BJ (cell line): ENCODE data around the gene SLC9A8. TPM values are rescaled to one million over a fixed set of nuclear protein-coding genes. Genes with fewer than 3 reads are reported as not detected.
"Not testable (repeated sequence)": the region's sequence is repeated elsewhere in the genome, so short reads cannot be mapped to it uniquely, and the experiment has no call there.

Experiments used
- CTCF ChIA-PET: fragments of 350-600 bp; formaldehyde crosslinking; extraction: SDS; loops from one replicate; lab custom pipeline; 2021; ENCODE audit warnings: antibody characterized with exemption, inconsistent platforms; lab: Yijun Ruan, JAX
- POLR2A ChIA-PET: fragments of 300-600 bp; sonication (Branson Sonifier 250); formaldehyde crosslinking; extraction: SDS; loops from one replicate; lab custom pipeline; 2021; ENCODE audit warnings: antibody characterized with exemption; lab: Charles Lee
- DNase-seq: peaks from one replicate; pipeline ENCODE4 v3.0.0-alpha.2; 2011; ENCODE audit warnings: low read depth
- H3K27me3 ChIP-seq: 2 replicates; pipeline ENCODE4 v1.6.0; 2011; ENCODE audit warnings: low read length; ENCODE audit not compliant: control insufficient read depth, insufficient read depth
- H3K36me3 ChIP-seq: 2 replicates; pipeline ENCODE4 v1.5.1; 2011; ENCODE audit warnings: low read length; ENCODE audit not compliant: control insufficient read depth, insufficient read depth
- H3K4me3 ChIP-seq: 2 replicates; pipeline ENCODE4 v1.5.1; 2011; ENCODE audit warnings: low read depth, mild to moderate bottlenecking, control low read depth, low read length
- polyA plus RNA-seq: library from polyadenylated mRNA; depleted of rRNA; stranded (reverse); fragments of >200 nt; gene quantifications from 2 replicates; pipeline ENCODE4 v1.2.3, GENCODE V29; 2011
- TF ChIP-seq, protein P1 (sequence below): IDR thresholded peaks from 2 replicates; pipeline ENCODE4 v1.5.1; 2011; ENCODE audit warnings: low read depth, mild to moderate bottlenecking, control low read depth, inconsistent platforms, low read length, moderate library complexity; ENCODE audit not compliant: insufficient read depth

Gene SLC9A8
- polyA plus RNA-seq, 1 experiment, result 3.3 TPM

DNA sequence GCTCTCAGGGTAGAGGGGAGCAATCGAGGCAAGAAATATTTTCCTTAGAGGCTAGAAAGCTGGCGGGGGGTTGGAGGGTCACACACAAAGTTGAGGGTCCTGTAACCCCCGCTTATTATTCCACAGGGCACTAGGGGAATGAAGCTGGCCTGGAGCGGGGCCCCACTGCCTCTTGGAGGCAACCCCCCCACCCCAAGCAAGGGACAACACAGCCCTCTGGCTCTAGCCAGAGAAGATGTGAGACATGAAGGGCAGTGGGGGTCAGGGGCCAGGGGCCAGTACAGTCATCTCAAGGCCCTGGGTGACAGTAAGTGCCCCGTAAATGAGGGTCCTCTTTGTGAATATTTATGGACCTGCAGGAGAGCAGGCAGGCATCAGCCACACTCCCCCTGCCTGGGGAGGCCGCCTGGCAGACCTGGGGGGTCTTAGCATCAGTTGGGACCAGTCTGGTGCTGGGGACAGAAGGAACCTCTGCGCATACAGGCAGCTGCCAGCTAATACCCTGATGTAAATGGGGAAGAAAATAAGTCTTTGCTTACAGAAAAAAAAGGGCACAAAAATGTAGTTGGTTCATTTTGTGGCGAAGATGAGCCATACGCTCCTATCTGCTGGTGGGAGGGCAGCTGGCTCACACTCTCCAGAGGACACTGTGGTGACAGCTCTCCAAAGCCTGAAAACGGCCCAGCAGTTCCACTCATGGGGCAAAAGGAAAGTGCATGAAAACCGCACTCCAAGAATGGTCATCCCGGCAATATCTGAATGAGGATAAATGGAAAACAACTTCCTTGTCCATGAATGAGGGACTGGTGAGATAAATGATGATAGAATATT is 80.8 kb downstream of the SLC9A8 start:
- TF ChIP-seq, protein P1, sequence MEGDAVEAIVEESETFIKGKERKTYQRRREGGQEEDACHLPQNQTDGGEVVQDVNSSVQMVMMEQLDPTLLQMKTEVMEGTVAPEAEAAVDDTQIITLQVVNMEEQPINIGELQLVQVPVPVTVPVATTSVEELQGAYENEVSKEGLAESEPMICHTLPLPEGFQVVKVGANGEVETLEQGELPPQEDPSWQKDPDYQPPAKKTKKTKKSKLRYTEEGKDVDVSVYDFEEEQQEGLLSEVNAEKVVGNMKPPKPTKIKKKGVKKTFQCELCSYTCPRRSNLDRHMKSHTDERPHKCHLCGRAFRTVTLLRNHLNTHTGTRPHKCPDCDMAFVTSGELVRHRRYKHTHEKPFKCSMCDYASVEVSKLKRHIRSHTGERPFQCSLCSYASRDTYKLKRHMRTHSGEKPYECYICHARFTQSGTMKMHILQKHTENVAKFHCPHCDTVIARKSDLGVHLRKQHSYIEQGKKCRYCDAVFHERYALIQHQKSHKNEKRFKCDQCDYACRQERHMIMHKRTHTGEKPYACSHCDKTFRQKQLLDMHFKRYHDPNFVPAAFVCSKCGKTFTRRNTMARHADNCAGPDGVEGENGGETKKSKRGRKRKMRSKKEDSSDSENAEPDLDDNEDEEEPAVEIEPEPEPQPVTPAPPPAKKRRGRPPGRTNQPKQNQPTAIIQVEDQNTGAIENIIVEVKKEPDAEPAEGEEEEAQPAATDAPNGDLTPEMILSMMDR, result no peak
- POLR2A ChIA-PET, result no interaction called here
- no peak for DNase-seq
- Histone ChIP-seq H3K36me3 (peaks cover 3% of the 10 kb centered on the region), H3K27me3 (no peaks in the 10 kb centered on the region), H3K4me3 (no peak overlapping the region)
- CTCF ChIA-PET, result interaction anchor here (1.2 to 7.9 kb wide), 4 partner anchors 8 to 283 kb away, joined by 3 to 100 read pairs (median 3); partner anchors contain the start of gene SPATA2

DNA sequence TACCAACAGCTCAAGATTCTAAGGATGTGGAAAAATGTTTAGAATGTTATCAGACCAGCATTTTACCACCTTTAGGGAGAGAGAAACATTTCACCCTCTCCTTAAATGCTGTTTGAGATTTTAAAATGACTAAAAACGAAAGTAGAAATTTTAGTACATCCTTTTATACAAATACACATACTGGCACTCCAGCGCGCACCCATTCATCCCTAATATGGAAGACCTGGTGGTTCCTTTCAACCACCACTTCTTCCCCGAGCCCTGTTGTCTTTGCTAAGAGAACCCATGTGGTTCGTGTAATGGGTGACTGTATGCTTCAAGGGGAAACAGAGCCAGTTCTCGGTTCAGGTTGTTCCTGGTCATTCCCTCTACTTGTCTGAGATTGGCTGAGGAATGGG is 81.4 kb downstream of the SLC9A8 start:
- ChIA-PET POLR2A (no interaction called here), CTCF (interaction anchor here (1.2 to 1.7 kb wide), 2 partner anchors 22 to 51 kb away, joined by 3 read pairs; partner anchors contain the start of gene SPATA2)
- no peak for DNase-seq
- TF ChIP-seq, protein P1, result no peak
- Histone ChIP-seq H3K36me3 (peaks cover 3% of the 10 kb centered on the region), H3K4me3 (no peak overlapping the region), H3K27me3 (no peaks in the 10 kb centered on the region)

GRCh38 chr20:49895474-49896093 is 83.0 kb downstream of the SLC9A8 start:
- H3K27me3 ChIP-seq, H3K4me3 ChIP-seq, POLR2A ChIA-PET, H3K36me3 ChIP-seq, DNase-seq: not testable (repeated sequence)
- CTCF ChIA-PET, result interaction anchor here (2.0 kb wide), 1 partner anchor 8 kb away, joined by 17 read pairs; no protein-coding TSS in a partner anchor

GRCh38 chr20:49896204-49896603 is 83.6 kb downstream of the SLC9A8 start:
- TF ChIP-seq, protein P1, result no peak
- H3K4me3 ChIP-seq, result no peak overlapping the region
- no peaks in the 10 kb centered on the region for H3K36me3 ChIP-seq
- no peak for DNase-seq
- ChIA-PET CTCF (interaction anchor here (2.0 kb wide), 1 partner anchor 9 kb away, joined by 17 read pairs; no protein-coding TSS in a partner anchor), POLR2A (no interaction called here)
- no peaks in the 10 kb centered on the region for H3K27me3 ChIP-seq

DNA sequence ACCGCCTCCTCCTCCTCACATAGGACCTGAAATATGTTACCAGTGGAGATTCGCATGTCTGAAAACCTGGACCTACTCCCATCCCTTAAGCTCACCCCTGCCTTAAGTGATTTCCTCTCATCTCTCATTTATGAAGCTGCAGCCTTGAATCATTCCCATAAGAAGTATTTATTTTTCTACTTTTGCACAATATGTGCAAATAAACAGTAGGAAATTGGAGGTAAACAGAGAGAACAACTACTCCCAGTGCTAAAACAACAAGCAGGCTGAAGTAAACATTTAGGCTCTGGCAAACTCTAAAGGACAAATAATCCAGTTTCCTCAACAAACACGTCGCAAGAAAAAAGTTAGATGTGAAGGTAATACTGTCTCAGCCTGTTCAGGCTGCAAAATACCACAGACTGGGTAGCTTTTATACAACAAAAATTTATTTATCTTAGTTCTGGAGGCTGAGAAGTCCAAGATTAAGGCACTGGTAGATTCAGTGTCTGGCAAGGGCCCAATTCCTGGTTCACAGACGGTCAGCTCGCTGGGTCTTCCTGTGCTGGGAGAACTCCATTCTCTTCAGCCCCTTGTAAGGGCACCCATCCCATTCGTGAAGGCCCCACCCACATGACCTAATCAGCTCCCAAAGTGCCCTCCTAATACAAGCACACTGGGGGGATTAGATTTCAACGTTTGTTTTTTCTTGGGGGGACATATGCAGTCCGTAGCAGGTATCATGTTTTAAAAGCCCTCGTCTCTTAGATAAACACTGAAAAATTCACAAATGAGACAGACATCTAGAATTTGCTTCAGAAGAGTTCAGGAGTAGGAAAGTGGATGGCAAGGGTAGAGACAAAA is 87.1 kb downstream of the SLC9A8 start:
- TF ChIP-seq, protein P1, result no peak
- peaks cover under 1% of the 10 kb centered on the region; the same call in 1 of the 2 replicates for H3K36me3 ChIP-seq
- no peak for DNase-seq
- ChIA-PET POLR2A (no interaction called here), CTCF (interaction anchor here (0.6 to 2.9 kb wide), 2 partner anchors 11 to 54 kb away, joined by 3 to 24 read pairs; no protein-coding TSS in a partner anchor)
- H3K4me3 ChIP-seq, result no peak overlapping the region
- no peaks in the 10 kb centered on the region for H3K27me3 ChIP-seq
